Measurements from ENCODE around the gene SLC2A4.

SLC2A4 gene

GRCh38 chr17:7262192-7262934, 19.2 kb upstream of the SLC2A4 start, which contains the start of gene CLDN7:
Gene CLDN7, minus strand, starts transcription at chr17:7262478. Its CDS starts 435 bp downstream, at chr17:7262043.
- TF ChIP-seq CTCF (IDR thresholded peaks at IDR 0.05; ENCODE audit: low read depth, low read length) = no peak
- no peak for DNase-seq (ENCODE audit: extremely low read depth, low read depth)

GRCh38 chr17:7262935-7263800, 18.4 kb upstream of the SLC2A4 start:
- no peak for TF ChIP-seq CTCF (IDR thresholded peaks at IDR 0.05; ENCODE audit: low read depth, low read length)
- DNase-seq (ENCODE audit: extremely low read depth, low read depth) = no peak

- no peak for DNase-seq (ENCODE audit: extremely low read depth, low read depth)
- no peak for TF ChIP-seq CTCF (IDR thresholded peaks at IDR 0.05; ENCODE audit: low read depth, low read length)
Observed at GRCh38 chr17:7263801-7264078, 17.8 kb upstream of the SLC2A4 start.

- TF ChIP-seq CTCF (IDR thresholded peaks at IDR 0.05; ENCODE audit: low read depth, low read length) = no peak
- no peak for DNase-seq (ENCODE audit: extremely low read depth, low read depth)
Observed at GRCh38 chr17:7266784-7267183, 14.7 kb upstream of the SLC2A4 start.

- no peak for TF ChIP-seq CTCF (IDR thresholded peaks at IDR 0.05; ENCODE audit: low read depth, low read length)
- no peak for DNase-seq (ENCODE audit: extremely low read depth, low read depth)
Observed at GRCh38 chr17:7279448-7279847, 2.1 kb upstream of the SLC2A4 start.

- peak; percentile 48 for DNase-seq (ENCODE audit: extremely low read depth, low read depth)
- peak; percentile 96 for TF ChIP-seq CTCF (IDR thresholded peaks at IDR 0.05; ENCODE audit: low read depth, low read length)
Observed at GRCh38 chr17:7280519-7281073, 922 bp upstream of the SLC2A4 start.
